Uterus (tissue), 2 donors: Measurements from ENCODE around the gene LCN9.

Source experiments
- POLR2A ChIP-seq, 2 donors: fragments of 450-650 bp; IDR thresholded peaks; one replicate each; pipeline ENCODE4 v1.6.1; 2016; ENCODE audit warnings: antibody characterized with exemption in 2 of 2, mild to moderate bottlenecking in 1 of 2, moderate library complexity in 1 of 2
- TF ChIP-seq, protein P1 (sequence below), 4 experiments: fragments of 200-600 bp in 2 of 4; fragments of 450-650 bp in 2 of 4; sonication (generic) in 2 of 4; IDR thresholded peaks; one replicate each; pipeline ENCODE4 v1.5.1; 2016 to 2019; ENCODE audit warnings: antibody characterized with exemption in 4 of 4, mild to moderate bottlenecking in 2 of 4, moderate library complexity in 1 of 4

DNA sequence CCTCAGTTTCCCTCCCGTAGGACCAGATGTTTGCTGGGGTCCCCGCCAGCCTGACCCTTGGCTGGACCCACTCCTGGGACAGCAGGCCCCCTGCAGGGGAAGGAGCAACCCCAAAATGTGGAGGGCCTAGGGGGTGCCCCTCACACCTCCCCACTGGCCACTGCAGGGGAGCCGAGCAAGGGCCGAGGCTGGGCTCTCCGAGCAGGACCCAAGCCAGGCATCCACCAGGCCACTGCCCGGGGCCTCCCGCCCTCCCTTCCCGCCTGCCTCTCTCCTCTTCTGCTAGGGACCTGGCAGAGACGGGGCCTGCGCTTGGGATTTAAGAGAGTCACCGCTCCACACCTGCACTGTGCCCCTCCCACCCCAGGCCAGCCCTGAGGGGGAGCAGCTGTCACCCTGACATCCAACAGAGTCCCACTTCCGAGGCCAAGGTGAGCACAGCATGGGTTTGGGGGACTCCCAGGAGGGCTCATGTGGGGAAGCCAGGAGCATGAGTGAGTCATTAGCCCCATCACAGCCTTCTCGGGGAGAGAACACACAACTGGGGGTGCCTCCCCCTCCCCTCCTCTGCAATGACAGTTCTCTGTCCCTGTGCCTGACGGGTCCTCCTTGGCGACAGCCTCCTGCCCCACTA, 20.4 kb downstream of the LCN9 start:
- TF ChIP-seq POLR2A (IDR thresholded peaks at IDR 0.05): no peak
- TF ChIP-seq, protein P1, sequence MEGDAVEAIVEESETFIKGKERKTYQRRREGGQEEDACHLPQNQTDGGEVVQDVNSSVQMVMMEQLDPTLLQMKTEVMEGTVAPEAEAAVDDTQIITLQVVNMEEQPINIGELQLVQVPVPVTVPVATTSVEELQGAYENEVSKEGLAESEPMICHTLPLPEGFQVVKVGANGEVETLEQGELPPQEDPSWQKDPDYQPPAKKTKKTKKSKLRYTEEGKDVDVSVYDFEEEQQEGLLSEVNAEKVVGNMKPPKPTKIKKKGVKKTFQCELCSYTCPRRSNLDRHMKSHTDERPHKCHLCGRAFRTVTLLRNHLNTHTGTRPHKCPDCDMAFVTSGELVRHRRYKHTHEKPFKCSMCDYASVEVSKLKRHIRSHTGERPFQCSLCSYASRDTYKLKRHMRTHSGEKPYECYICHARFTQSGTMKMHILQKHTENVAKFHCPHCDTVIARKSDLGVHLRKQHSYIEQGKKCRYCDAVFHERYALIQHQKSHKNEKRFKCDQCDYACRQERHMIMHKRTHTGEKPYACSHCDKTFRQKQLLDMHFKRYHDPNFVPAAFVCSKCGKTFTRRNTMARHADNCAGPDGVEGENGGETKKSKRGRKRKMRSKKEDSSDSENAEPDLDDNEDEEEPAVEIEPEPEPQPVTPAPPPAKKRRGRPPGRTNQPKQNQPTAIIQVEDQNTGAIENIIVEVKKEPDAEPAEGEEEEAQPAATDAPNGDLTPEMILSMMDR (IDR thresholded peaks at IDR 0.05): no peak
